Measurements from ENCODE around the gene JMJD4. TPM values are rescaled to one million over a fixed set of nuclear protein-coding genes. Genes with fewer than 3 reads are reported as not detected.

JMJD4 gene
- total RNA-seq, 1 experiment from 2014 or later, result 42.8 TPM

DNA sequence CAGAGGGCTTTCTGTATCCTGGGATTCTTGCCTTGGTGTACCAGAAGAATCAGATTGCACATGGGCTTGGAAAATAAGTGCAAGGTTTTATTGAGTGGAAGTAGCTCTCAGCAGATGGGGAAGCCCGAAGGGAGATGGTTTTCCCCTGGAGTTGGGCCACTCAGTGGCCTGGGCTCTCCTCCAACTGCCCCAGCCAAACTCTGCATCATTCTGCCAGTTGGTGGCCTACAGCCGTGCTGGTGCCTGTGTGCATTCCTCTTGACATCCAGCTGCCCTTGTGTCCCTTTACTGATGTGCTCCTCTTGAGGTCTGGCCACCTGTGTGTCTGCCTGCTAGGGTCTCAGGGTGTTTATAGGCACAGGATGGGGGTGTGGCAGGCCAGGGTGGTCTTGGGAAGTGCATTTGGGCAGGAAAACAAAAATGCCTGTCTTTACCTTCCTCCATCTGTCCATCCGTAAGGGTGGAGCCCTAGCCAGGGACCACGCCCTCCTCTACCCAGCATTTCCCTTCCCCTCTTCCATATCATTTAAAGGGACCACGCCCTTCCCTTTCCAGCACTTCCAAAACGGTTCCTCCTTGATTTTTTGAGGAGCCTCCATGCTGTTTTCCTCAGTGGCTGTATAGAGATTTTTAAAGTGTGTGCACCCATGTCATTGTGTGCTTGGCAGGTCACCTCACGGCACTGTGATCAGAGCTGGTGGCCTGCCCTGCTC is 19.1 kb upstream of the JMJD4 start:
- DNase-seq (ENCODE audit: low spot score), result peak; percentile 88

- no peak for DNase-seq (ENCODE audit: low spot score)
Measured at GRCh38 chr1:227749916-227750710, 15.0 kb upstream of the JMJD4 start.

DNA sequence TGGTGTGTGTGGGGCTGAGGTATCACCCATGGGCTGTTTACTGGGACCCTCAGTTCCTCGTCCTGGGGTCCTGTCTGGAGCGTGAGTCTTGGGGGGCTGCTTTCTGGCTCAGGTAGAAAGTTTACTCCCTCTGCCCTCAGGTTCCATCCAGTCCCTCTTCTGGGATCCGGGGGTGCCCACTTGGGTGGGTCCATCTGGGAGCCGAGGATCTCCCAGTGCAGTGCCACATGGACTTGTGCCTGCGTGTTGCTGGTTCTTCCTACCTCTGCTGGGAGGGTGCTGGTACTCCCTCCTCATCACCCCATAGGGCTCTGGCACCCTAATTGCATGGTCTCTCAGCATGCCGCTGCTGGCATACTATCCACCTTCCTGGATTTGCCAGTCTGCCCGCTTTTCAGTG is 14.1 kb upstream of the JMJD4 start:
- DNase-seq (ENCODE audit: low spot score), result no peak

DNA sequence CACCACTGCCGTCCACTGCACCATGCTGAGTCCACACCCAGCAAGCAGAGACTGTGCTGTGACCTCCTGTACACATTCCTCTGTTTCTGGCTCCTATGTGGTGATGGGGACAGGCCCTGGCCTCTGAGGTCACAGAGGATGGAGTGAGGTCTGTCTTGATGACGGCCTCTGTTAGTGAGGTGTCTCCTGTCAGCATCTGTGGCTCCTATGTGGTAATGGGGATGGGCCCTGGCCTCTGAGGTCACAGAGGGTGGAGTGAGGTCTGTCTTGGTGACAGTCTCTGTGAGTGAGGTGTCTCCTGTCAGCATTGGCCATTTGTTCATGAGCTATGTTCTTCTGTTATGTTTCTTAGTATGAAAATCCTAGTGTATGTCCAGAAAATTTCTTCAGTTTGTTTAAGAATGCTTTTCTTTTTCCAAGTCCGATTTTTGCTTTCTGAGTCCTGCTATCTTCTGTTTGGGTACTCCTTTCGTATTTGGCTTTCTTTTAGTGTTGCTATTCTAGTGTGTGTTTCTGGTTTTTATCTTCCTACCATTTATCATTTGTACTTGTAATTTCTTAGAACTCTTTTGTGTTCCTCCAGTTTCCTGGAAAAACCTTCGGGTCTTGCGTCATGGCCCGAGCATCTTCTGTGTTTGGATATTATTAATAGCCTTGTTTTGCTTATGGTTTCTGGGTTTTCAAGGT is 13.5 kb upstream of the JMJD4 start:
- DNase-seq (ENCODE audit: low spot score), result no peak

DNA sequence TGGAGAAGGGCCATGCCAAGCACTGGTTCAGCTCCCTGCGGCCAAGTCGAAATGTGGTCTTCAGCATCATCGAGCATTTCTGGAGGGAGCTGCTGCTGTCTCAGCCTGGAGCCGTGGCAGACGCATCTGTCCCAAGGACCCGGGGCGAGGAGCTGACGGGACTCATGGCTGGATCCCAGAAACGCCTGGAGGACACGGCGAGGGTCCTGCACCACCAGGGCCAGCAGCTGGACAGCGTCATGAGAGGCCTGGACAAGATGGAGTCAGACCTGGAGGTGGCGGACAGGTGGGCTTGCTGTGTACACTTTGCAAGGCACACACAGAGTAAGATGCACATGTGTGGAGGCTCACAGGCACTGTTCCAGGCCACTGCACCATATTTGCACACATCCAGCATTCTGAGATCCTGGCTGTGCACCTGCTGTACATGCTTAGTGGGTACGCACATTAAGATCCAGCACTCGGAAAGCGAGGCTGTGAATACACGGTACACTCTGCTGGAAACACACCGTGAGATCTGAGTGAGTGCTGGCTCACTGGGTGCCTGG is 12.9 kb upstream of the JMJD4 start:
- no peak for DNase-seq (ENCODE audit: low spot score)

- DNase-seq (ENCODE audit: low spot score), result no peak
Measured at GRCh38 chr1:227747382-227747781, 12.3 kb upstream of the JMJD4 start.

DNA sequence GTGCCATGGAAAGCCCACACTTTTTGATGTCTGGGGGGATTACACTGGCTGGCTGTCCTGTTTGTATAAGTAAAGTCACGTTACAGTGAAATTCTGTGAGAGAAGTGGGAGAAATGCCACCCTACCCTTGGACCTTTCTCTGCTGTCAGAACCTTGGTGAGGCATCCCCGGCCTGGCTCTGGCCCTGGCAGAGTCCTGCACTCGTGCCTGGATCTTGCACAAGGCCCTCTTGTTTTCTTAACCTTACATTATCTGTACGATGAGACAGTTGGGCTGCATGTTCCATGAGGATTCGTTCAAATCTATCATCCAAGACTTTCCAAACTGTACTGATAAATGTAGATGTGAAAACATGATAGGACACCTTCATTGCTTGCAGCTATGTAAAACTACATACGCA is 11.6 kb upstream of the JMJD4 start:
- DNase-seq (ENCODE audit: low spot score), result no peak

GRCh38 chr1:227745568-227746265 is 10.6 kb upstream of the JMJD4 start:
- DNase-seq (ENCODE audit: low spot score), result no peak

- no peak for DNase-seq (ENCODE audit: low spot score)
Measured at GRCh38 chr1:227744668-227745067, 9.6 kb upstream of the JMJD4 start.

DNA sequence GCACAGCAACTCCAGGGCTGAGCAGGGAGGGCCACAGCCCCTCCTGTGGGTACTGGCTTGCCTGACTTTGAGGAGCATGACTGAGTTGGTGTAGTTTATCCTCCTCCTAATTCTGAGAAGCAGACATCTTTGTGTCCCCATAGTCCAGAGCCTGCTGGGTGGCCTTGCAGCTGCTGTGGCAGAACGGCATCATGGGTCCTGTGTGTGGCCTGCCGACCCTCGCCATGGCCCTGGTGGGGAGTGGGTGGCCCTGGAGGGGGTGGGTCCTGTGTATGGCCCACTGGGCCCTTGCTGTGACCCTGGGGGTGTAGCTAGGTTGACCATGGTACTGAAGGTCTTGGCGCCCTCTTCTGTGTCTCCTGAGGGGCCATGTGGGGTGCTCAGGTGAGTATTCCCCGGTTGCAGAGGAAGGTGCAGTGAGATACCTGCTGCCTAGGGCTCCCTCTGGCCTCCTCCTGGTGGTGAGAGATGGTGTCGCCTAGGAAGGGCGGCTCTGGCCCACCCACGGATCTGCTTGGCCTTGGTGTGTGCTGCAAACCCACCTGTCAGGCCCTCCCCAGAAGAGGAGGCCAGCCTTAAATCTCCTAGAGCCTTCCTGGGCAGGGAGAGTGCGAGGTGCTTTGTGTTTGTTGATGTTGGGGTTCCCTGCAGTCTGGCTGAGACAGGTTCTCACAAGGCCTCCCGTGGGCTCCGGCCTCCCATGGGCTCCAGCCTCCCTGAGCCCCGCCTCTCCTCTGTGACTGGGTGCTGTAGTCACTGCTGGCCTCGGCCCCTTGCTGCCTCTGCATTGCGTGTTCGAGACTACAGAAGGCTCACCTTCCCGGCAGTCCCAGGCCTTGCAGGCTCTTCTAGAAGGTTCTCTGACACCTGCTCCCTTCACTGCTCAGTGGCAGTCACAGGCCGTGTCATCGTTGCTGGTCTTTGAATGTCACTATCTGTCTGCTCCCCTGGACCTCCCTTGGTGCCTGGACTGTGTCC is 7.9 kb upstream of the JMJD4 start:
- DNase-seq (ENCODE audit: low spot score), result no peak

- DNase-seq (ENCODE audit: low spot score), result no peak
Measured at GRCh38 chr1:227741166-227741870, 6.2 kb upstream of the JMJD4 start.

DNA sequence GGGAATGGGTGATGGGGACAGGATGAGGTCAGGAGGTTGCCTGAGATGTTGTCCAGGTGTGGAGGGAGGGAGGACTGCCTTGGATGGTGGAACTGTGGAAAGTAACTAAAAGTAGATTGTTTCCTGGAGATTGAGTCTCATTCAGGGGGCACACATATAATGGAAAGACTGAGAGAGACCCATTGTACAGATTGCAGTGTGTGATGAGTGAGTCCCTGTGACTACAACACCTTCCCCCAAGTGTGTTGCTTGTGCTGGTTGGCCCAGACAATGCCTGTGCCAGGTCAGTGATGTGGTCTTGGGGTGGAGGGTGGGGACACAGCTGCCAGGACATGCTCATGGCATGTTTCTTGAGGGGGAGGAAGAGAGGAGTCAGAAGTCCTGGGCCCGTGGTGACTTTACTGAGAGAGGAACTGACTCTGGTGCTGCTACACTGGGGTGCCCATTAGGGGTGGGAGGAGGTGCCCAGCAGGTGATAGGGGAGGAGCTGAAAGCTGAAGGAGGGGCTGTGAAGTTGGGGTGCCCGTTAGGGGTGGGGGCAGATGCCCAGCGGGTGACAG is 5.4 kb upstream of the JMJD4 start:
- DNase-seq (ENCODE audit: low spot score), result no peak

- no peak for DNase-seq (ENCODE audit: low spot score)
Measured at GRCh38 chr1:227739636-227740035, 4.5 kb upstream of the JMJD4 start.

- no peak for DNase-seq (ENCODE audit: low spot score)
Measured at GRCh38 chr1:227738820-227739219, 3.7 kb upstream of the JMJD4 start.

DNA sequence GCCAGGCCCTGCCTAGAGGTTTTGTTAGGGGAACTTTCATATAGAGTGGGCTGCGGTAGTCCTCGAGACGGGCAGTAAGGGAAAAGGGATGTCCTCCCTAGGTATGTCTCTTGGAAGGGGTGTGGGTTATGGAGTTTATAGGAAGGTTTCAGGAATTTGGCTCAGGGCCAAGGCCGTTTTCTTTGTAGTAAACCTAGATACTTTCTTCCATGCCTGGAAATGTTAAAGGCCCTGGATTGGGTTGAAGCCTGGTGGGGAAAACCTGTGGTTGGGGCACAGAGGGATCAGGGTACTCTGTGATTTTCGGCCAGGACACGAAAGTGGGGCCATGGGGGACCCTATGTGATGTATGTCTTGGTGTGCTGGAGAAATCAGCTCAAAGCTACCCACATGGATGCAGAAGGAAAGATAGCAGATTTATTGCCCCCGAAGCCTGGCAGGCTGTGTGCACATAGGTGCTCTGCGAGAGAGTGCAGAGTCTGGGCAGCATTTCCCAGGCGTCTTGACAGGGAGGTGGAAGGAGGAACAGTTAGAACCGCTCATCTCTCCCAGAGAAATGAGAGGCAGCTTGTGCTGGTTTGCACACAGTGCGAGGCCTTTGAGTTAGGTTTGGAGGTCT is 1.8 kb upstream of the JMJD4 start:
- DNase-seq (ENCODE audit: low spot score), result no peak

DNA sequence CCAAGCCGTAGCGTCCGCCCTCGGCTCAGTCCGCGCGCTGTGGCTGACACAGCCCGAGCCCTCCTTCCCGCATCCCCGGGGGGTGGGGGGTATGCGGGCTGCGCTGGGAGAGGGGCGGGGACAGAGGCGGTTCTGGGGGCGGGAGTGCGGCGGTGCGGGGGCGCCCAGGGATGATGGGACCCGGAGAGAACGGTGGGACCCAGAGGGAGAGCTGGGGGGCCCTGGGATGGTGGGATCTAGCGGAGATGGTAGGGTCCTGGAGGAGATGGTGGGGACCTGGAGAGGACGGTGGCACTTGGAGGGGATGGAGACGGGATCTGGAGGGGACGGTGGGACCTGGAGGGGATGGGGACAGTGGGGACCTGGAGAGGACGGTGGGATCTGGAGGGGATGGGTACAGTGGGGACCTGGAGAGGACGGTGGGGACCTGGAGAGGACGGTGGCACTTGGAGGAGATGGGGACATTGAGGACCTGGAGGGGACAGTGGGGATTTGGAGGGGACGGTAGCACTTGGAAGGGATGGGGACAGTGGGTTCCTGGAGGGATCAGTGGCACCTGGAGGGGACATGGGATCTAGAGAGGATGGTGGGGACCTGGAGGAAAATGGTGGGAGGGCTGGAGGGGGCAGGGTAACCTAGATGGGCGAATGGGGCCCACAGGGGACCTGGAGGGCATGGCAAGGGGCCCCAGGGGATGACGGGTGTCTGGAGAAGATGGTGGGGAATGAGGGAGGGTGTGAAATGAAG is 610 bp upstream of the JMJD4 start:
- no peak for DNase-seq (ENCODE audit: low spot score)

- no peak for DNase-seq (ENCODE audit: low spot score)
Measured at GRCh38 chr1:227734546-227734855, 601 bp downstream of the JMJD4 start.

GRCh38 chr1:227733751-227734545 is 1.2 kb downstream of the JMJD4 start:
- no peak for DNase-seq (ENCODE audit: low spot score)
